GM20000 (cell line): ENCODE results near the gene KRTAP1-1.

Source experiments
- DNase-seq: peaks from one replicate; pipeline ENCODE4 v3.0.0; 2012; ENCODE audit warnings: low spot score
- CTCF ChIP-seq: IDR thresholded peaks from 2 replicates; pipeline ENCODE4 v1.5.1; 2012; ENCODE audit warnings: mild to moderate bottlenecking, control low read depth; ENCODE audit errors: extremely low read depth, missing control alignments

The KRTAP1-1 gene

GRCh38 chr17:41010441-41010840 is 30.8 kb downstream of the KRTAP1-1 start:
- no peak for DNase-seq
- no peak for TF ChIP-seq CTCF

GRCh38 chr17:41009936-41010335 is 31.3 kb downstream of the KRTAP1-1 start:
- TF ChIP-seq CTCF = no peak
- DNase-seq = no peak

GRCh38 chr17:41009301-41009760 is 31.9 kb downstream of the KRTAP1-1 start:
- DNase-seq = no peak
- TF ChIP-seq CTCF = no peak

GRCh38 chr17:41008811-41009210 is 32.4 kb downstream of the KRTAP1-1 start, which contains the start of gene KRTAP3-1:
TSS of gene KRTAP3-1 (minus strand) at chr17:41009128. CDS start at chr17:41009074, 54 bp downstream.
- no peak for TF ChIP-seq CTCF
- DNase-seq = no peak

GRCh38 chr17:41004397-41004796 is 36.9 kb downstream of the KRTAP1-1 start:
- DNase-seq = no peak
- TF ChIP-seq CTCF = no peak

GRCh38 chr17:41003926-41004325 is 37.3 kb downstream of the KRTAP1-1 start:
- TF ChIP-seq CTCF = no peak
- DNase-seq = no peak

GRCh38 chr17:41002814-41003213 is 38.4 kb downstream of the KRTAP1-1 start:
- TF ChIP-seq CTCF = no peak
- no peak for DNase-seq
